ENCODE results near the gene KPNA1.

DNA sequence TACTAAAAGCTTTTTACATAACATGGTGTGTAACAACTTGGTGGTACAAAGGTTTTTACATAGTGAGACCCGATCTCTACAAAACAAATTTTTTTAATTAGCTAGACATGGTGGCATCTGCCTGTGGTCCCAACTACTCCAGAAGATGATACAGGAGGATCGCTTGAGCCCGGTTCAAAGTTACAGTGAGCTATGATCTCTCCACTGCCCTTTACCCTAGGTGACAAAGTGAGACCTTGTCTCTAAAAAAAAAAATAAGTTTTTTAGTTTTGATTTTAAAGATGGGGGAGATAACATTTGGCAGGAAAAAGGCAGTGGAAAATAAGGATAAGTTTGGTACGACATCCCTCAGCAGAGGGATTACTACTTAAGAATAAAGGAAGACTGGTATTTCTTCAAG lies 124.8 kb downstream of the KPNA1 start:
- TF ChIP-seq, protein P1, sequence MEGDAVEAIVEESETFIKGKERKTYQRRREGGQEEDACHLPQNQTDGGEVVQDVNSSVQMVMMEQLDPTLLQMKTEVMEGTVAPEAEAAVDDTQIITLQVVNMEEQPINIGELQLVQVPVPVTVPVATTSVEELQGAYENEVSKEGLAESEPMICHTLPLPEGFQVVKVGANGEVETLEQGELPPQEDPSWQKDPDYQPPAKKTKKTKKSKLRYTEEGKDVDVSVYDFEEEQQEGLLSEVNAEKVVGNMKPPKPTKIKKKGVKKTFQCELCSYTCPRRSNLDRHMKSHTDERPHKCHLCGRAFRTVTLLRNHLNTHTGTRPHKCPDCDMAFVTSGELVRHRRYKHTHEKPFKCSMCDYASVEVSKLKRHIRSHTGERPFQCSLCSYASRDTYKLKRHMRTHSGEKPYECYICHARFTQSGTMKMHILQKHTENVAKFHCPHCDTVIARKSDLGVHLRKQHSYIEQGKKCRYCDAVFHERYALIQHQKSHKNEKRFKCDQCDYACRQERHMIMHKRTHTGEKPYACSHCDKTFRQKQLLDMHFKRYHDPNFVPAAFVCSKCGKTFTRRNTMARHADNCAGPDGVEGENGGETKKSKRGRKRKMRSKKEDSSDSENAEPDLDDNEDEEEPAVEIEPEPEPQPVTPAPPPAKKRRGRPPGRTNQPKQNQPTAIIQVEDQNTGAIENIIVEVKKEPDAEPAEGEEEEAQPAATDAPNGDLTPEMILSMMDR (IDR thresholded peaks at IDR 0.05; ENCODE audit: poor library complexity), result no peak
- no peak for TF ChIP-seq EZH2phosphoT487 (IDR thresholded peaks at IDR 0.05; ENCODE audit: low read depth, severe bottlenecking, unreplicated experiment)

All from hepatocyte (in vitro differentiated cells).